OCI-LY3 (cell line): ENCODE data around the gene DLGAP3.

ENCODE experiments used
- EZH2phosphoT487 ChIP-seq: fragments of 200-600 bp; shearing (Covaris generic); IDR thresholded peaks from 2 replicates; pipeline ENCODE4 v1.6.1; 2018; ENCODE audit warnings: antibody characterized with exemption, mixed run types, low read depth
- TF ChIP-seq, protein P1 (sequence below): fragments of 200-600, 300-600 bp; sonication (generic); IDR thresholded peaks from 2 replicates; pipeline ENCODE4 v1.5.1; 2014; ENCODE audit warnings: antibody characterized with exemption, low read length, low read depth

DNA sequence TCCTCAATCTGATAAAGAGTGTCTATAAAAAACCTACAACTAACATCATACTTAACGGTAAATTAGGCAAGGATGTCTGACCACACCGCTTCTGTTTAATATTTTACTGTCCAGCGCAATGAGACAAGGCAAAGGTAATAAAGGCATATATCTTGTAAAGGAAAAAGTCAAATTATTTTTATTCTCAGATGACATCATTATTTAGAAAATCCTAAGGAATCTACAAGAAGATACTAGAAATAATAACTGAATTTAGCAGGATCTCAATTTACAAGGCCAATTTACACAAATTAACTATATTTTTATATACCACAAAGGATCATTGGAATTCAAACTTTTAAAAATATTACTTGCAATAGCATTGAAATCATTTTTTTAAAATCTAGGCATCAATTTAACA, 107.2 kb downstream of the DLGAP3 start:
- TF ChIP-seq, protein P1, sequence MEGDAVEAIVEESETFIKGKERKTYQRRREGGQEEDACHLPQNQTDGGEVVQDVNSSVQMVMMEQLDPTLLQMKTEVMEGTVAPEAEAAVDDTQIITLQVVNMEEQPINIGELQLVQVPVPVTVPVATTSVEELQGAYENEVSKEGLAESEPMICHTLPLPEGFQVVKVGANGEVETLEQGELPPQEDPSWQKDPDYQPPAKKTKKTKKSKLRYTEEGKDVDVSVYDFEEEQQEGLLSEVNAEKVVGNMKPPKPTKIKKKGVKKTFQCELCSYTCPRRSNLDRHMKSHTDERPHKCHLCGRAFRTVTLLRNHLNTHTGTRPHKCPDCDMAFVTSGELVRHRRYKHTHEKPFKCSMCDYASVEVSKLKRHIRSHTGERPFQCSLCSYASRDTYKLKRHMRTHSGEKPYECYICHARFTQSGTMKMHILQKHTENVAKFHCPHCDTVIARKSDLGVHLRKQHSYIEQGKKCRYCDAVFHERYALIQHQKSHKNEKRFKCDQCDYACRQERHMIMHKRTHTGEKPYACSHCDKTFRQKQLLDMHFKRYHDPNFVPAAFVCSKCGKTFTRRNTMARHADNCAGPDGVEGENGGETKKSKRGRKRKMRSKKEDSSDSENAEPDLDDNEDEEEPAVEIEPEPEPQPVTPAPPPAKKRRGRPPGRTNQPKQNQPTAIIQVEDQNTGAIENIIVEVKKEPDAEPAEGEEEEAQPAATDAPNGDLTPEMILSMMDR = no peak
- TF ChIP-seq EZH2phosphoT487 = no peak
